Neural progenitor cell (in vitro differentiated cells): ENCODE results near the gene DKKL1. TPM values are rescaled to one million over a fixed set of nuclear protein-coding genes. Genes with fewer than 3 reads are reported as not detected.

Source experiments
- DNase-seq: peaks from one replicate; pipeline ENCODE4 v3.0.0-alpha.2; 2016; ENCODE audit warnings: low spot score
- H2AFZ ChIP-seq: fragments of 200-600 bp; sonication (generic); replicated peaks from 2 replicates; pipeline ENCODE4 v1.6.1; 2016; ENCODE audit warnings: antibody characterized with exemption
- H3F3A ChIP-seq: fragments of 200-600 bp; sonication (generic); 2 replicates; pipeline ENCODE4 v1.6.1; 2016; ENCODE audit warnings: antibody characterized with exemption, low read depth
- H3K27ac ChIP-seq: fragments of 200-600 bp; sonication (generic); 2 replicates; pipeline ENCODE4 v1.5.1; 2016; ENCODE audit warnings: mild to moderate bottlenecking
- H3K27me3 ChIP-seq: fragments of 200-600 bp; sonication (generic); 2 replicates; pipeline ENCODE4 v1.6.1; 2016; ENCODE audit warnings: mild to moderate bottlenecking, moderate library complexity
- H3K36me3 ChIP-seq: fragments of 200-600 bp; sonication (generic); 2 replicates; pipeline ENCODE4 v1.5.1; 2016
- H3K4me1 ChIP-seq: fragments of 200-600 bp; sonication (generic); 2 replicates; pipeline ENCODE4 v1.6.1; 2016; ENCODE audit warnings: mixed run types
- H3K4me2 ChIP-seq: fragments of 200-600 bp; sonication (generic); 2 replicates; pipeline ENCODE4 v1.6.1; 2016
- H3K4me3 ChIP-seq: fragments of 200-600 bp; sonication (generic); 2 replicates; pipeline ENCODE4 v1.5.1; 2016
- H3K79me2 ChIP-seq: fragments of 200-600 bp; sonication (generic); 2 replicates; pipeline ENCODE4 v1.6.1; 2016; ENCODE audit warnings: low read depth
- H3K9ac ChIP-seq: fragments of 200-600 bp; sonication (generic); 2 replicates; pipeline ENCODE4 v1.6.1; 2016
- H3K9me3 ChIP-seq: fragments of 200-600 bp; sonication (generic); 2 replicates; pipeline ENCODE4 v1.5.1; 2016; ENCODE audit warnings: low read depth
- H4K20me1 ChIP-seq: fragments of 200-600 bp; sonication (generic); 2 replicates; pipeline ENCODE4 v1.6.1; 2016; ENCODE audit warnings: low read depth
- H3K27ac Mint-ChIP-seq: 3 replicates; pipeline ENCODE4 v1.8.0; 2021; ENCODE audit warnings: mixed read lengths
- H3K27me3 Mint-ChIP-seq: 2 replicates; pipeline ENCODE4 v1.8.0; 2022; ENCODE audit warnings: low read depth, mild to moderate bottlenecking, inconsistent platforms, moderate library complexity, mixed read lengths; ENCODE audit not compliant: insufficient read depth
- H3K36me3 Mint-ChIP-seq: 3 replicates; pipeline ENCODE4 v1.8.0; 2021; ENCODE audit warnings: mixed read lengths
- H3K4me1 Mint-ChIP-seq: 3 replicates; pipeline ENCODE4 v1.8.0; 2021; ENCODE audit warnings: mixed read lengths
- H3K4me3 Mint-ChIP-seq: 3 replicates; pipeline ENCODE4 v1.8.0; 2021; ENCODE audit warnings: mild to moderate bottlenecking, moderate library complexity, mixed read lengths
- H3K9me3 Mint-ChIP-seq: 3 replicates; pipeline ENCODE4 v1.8.0; 2020; ENCODE audit warnings: mixed read lengths
- EZH2 ChIP-seq: fragments of 200-600 bp; sonication (generic); IDR thresholded peaks from 2 replicates; pipeline ENCODE4 v1.6.1; 2017; ENCODE audit warnings: antibody characterized with exemption, mild to moderate bottlenecking, moderate library complexity
- EZH2phosphoT487 ChIP-seq: fragments of 200-600 bp; sonication (generic); IDR thresholded peaks from 2 replicates; pipeline ENCODE4 v1.6.1; 2017; ENCODE audit warnings: antibody characterized with exemption
- total RNA-seq: library from RNA; depleted of rRNA; stranded (reverse); fragments of >200 nt; gene quantifications from 2 replicates; pipeline ENCODE4 v1.2.3, GENCODE V29; 2015; ENCODE audit warnings: low replicate concordance
- TF ChIP-seq, protein P1 (sequence below): fragments of 200-600 bp; sonication (generic); IDR thresholded peaks from 2 replicates; pipeline ENCODE4 v1.5.1; 2017; ENCODE audit warnings: antibody characterized with exemption, mild to moderate bottlenecking

DKKL1 gene
- total RNA-seq, 1 donor from 2014 or later: 3.0 TPM

- H3K27me3 ChIP-seq: no peaks in the 10 kb centered on the region
- no peaks in the 10 kb centered on the region for H3K4me1 ChIP-seq
- Mint-ChIP-seq H3K9me3 (peaks cover 17% of the 10 kb centered on the region), H3K27ac (no peak overlapping the region), H3K36me3 (no peaks in the 10 kb centered on the region), H3K4me1 (peaks cover 3% of the 10 kb centered on the region), H3K4me3 (no peak overlapping the region), H3K27me3 (peaks cover 5% of the 10 kb centered on the region)
- H3K79me2 ChIP-seq: no peaks in the 10 kb centered on the region
- no peak overlapping the region for H3K4me2 ChIP-seq
- no peak overlapping the region for H3K4me3 ChIP-seq
- no peaks in the 10 kb centered on the region for H4K20me1 ChIP-seq
- H3K36me3 ChIP-seq: no peaks in the 10 kb centered on the region
- H3K9ac ChIP-seq: no peak overlapping the region
- TF ChIP-seq EZH2 (no peak), EZH2phosphoT487 (no peak)
- TF ChIP-seq, protein P1, sequence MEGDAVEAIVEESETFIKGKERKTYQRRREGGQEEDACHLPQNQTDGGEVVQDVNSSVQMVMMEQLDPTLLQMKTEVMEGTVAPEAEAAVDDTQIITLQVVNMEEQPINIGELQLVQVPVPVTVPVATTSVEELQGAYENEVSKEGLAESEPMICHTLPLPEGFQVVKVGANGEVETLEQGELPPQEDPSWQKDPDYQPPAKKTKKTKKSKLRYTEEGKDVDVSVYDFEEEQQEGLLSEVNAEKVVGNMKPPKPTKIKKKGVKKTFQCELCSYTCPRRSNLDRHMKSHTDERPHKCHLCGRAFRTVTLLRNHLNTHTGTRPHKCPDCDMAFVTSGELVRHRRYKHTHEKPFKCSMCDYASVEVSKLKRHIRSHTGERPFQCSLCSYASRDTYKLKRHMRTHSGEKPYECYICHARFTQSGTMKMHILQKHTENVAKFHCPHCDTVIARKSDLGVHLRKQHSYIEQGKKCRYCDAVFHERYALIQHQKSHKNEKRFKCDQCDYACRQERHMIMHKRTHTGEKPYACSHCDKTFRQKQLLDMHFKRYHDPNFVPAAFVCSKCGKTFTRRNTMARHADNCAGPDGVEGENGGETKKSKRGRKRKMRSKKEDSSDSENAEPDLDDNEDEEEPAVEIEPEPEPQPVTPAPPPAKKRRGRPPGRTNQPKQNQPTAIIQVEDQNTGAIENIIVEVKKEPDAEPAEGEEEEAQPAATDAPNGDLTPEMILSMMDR: no peak
- no peak overlapping the region for H3K27ac ChIP-seq
- peaks cover 2% of the 10 kb centered on the region for H3F3A ChIP-seq
- peaks cover 3% of the 10 kb centered on the region for H3K9me3 ChIP-seq
- no peak overlapping the region for H2AFZ ChIP-seq
- no peak for DNase-seq
These were observed 14.8 kb downstream of the DKKL1 start for GRCh38 chr19:49378512-49378911.

GRCh38 chr19:49380391-49380790, 16.7 kb downstream of the DKKL1 start:
- TF ChIP-seq EZH2 (no peak), EZH2phosphoT487 (no peak)
- TF ChIP-seq, protein P1: no peak
- no peaks in the 10 kb centered on the region for H4K20me1 ChIP-seq
- no peak overlapping the region for H3K9ac ChIP-seq
- H3K4me1 Mint-ChIP-seq: no peaks in the 10 kb centered on the region
- H3K4me3 Mint-ChIP-seq: no peak overlapping the region
- no peaks in the 10 kb centered on the region for H3K79me2 ChIP-seq
- peaks cover 9% of the 10 kb centered on the region for H3K27me3 Mint-ChIP-seq
- peaks cover 21% of the 10 kb centered on the region for H3K9me3 Mint-ChIP-seq
- H3K27ac ChIP-seq: no peak overlapping the region
- no peaks in the 10 kb centered on the region for H3F3A ChIP-seq
- no peaks in the 10 kb centered on the region for H3K27me3 ChIP-seq
- H3K27ac Mint-ChIP-seq: no peak overlapping the region
- H3K36me3 Mint-ChIP-seq: no peaks in the 10 kb centered on the region
- no peak overlapping the region for H3K4me3 ChIP-seq
- no peaks in the 10 kb centered on the region for H3K4me1 ChIP-seq
- peaks cover 3% of the 10 kb centered on the region for H3K9me3 ChIP-seq
- no peaks in the 10 kb centered on the region for H3K36me3 ChIP-seq
- H3K4me2 ChIP-seq: no peak overlapping the region
- no peak overlapping the region for H2AFZ ChIP-seq
- DNase-seq: no peak

GRCh38 chr19:49382639-49383038, 19.0 kb downstream of the DKKL1 start:
- Histone ChIP-seq H3K27ac (no peak overlapping the region), H3K4me3 (no peak overlapping the region), H2AFZ (no peak overlapping the region), H3K4me1 (no peaks in the 10 kb centered on the region), H3K9ac (no peak overlapping the region), H3K79me2 (no peaks in the 10 kb centered on the region), H3K9me3 (peaks cover 3% of the 10 kb centered on the region), H3K36me3 (no peaks in the 10 kb centered on the region), H3K4me2 (no peak overlapping the region), H3F3A (no peaks in the 10 kb centered on the region), H3K27me3 (no peaks in the 10 kb centered on the region), H4K20me1 (no peaks in the 10 kb centered on the region)
- Mint-ChIP-seq H3K36me3 (peaks cover 2% of the 10 kb centered on the region), H3K4me1 (no peaks in the 10 kb centered on the region), H3K27ac (no peak overlapping the region), H3K27me3 (peaks cover 13% of the 10 kb centered on the region), H3K4me3 (no peak overlapping the region), H3K9me3 (peaks cover 24% of the 10 kb centered on the region)
- no peak for TF ChIP-seq EZH2phosphoT487
- DNase-seq: no peak

DNA sequence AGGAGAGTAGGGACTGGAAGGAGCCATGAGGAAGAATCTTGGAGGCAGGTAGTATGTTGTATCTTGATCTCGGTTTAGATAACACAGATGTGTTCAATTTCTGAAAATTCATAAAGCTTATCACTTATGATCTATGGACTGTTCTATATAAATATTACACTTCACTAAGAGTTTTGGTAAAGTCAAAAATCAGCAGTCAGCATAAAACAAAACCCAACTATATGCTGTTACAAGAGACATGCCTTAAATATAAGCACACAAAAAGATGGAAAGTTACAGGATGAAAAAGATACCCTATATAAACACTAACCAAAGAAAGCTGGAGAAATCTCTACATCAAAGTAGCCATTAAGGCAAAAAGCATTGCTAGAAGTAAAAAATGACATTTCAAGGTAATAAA, 19.9 kb downstream of the DKKL1 start:
- H3K27ac ChIP-seq: no peak overlapping the region
- no peaks in the 10 kb centered on the region for H3K36me3 ChIP-seq
- H3K4me3 Mint-ChIP-seq: no peak overlapping the region
- no peaks in the 10 kb centered on the region for H3K79me2 ChIP-seq
- H3K27me3 Mint-ChIP-seq: peaks cover 14% of the 10 kb centered on the region
- no peak overlapping the region for H3K9ac ChIP-seq
- no peak overlapping the region for H2AFZ ChIP-seq
- DNase-seq: no peak
- H3K4me2 ChIP-seq: no peak overlapping the region
- no peaks in the 10 kb centered on the region for H3F3A ChIP-seq
- no peaks in the 10 kb centered on the region for H3K27me3 ChIP-seq
- H3K9me3 Mint-ChIP-seq: peaks cover 24% of the 10 kb centered on the region
- H3K4me1 ChIP-seq: no peaks in the 10 kb centered on the region
- no peak for TF ChIP-seq EZH2phosphoT487
- no peak for TF ChIP-seq EZH2
- TF ChIP-seq, protein P1: no peak
- peaks cover 3% of the 10 kb centered on the region for H3K9me3 ChIP-seq
- H3K4me1 Mint-ChIP-seq: no peaks in the 10 kb centered on the region
- no peak overlapping the region for H3K4me3 ChIP-seq
- no peak overlapping the region for H3K27ac Mint-ChIP-seq
- H4K20me1 ChIP-seq: no peaks in the 10 kb centered on the region
- peaks cover 2% of the 10 kb centered on the region for H3K36me3 Mint-ChIP-seq
